ENCODE measurements around the gene PACRG.

PACRG gene

GRCh38 chr6:163165155-163165910, 437.6 kb downstream of the PACRG start:
- H3K4me3 ChIP-seq (ENCODE audit: low read length): no peak overlapping the region
- no peaks in the 10 kb centered on the region for H3K27me3 ChIP-seq (ENCODE audit: control insufficient read depth, insufficient read depth, low read length)
- no peaks in the 10 kb centered on the region for H3K9me3 ChIP-seq (ENCODE audit: control insufficient read depth, low read length)
- H3K36me3 ChIP-seq (ENCODE audit: control insufficient read depth, insufficient read depth, low read length): no peaks in the 10 kb centered on the region
- no peaks in the 10 kb centered on the region for H3K4me1 ChIP-seq (ENCODE audit: control insufficient read depth, insufficient read depth, low read length)
- no peak overlapping the region for H3K9ac ChIP-seq (ENCODE audit: low read length)

- no peaks in the 10 kb centered on the region for H3K4me1 ChIP-seq (ENCODE audit: control insufficient read depth, insufficient read depth, low read length)
- no peak overlapping the region for H3K4me3 ChIP-seq (ENCODE audit: low read length)
- H3K9me3 ChIP-seq (ENCODE audit: control insufficient read depth, low read length): no peaks in the 10 kb centered on the region
- no peaks in the 10 kb centered on the region for H3K27me3 ChIP-seq (ENCODE audit: control insufficient read depth, insufficient read depth, low read length)
- H3K9ac ChIP-seq (ENCODE audit: low read length): no peak overlapping the region
- H3K36me3 ChIP-seq (ENCODE audit: control insufficient read depth, insufficient read depth, low read length): no peaks in the 10 kb centered on the region
These were observed 438.1 kb downstream of the PACRG start for GRCh38 chr6:163165922-163166321.

GRCh38 chr6:163166507-163166906, 438.7 kb downstream of the PACRG start:
- Histone ChIP-seq H3K36me3 (ENCODE audit: control insufficient read depth, insufficient read depth, low read length) (no peaks in the 10 kb centered on the region), H3K4me1 (ENCODE audit: control insufficient read depth, insufficient read depth, low read length) (no peaks in the 10 kb centered on the region), H3K27me3 (ENCODE audit: control insufficient read depth, insufficient read depth, low read length) (no peaks in the 10 kb centered on the region), H3K9me3 (ENCODE audit: control insufficient read depth, low read length) (no peaks in the 10 kb centered on the region), H3K4me3 (ENCODE audit: low read length) (no peak overlapping the region), H3K9ac (ENCODE audit: low read length) (no peak overlapping the region)

- no peaks in the 10 kb centered on the region for H3K27me3 ChIP-seq (ENCODE audit: control insufficient read depth, insufficient read depth, low read length)
- no peaks in the 10 kb centered on the region for H3K9me3 ChIP-seq (ENCODE audit: control insufficient read depth, low read length)
- H3K36me3 ChIP-seq (ENCODE audit: control insufficient read depth, insufficient read depth, low read length): no peaks in the 10 kb centered on the region
- no peak overlapping the region for H3K9ac ChIP-seq (ENCODE audit: low read length)
- H3K4me1 ChIP-seq (ENCODE audit: control insufficient read depth, insufficient read depth, low read length): no peaks in the 10 kb centered on the region
- H3K4me3 ChIP-seq (ENCODE audit: low read length): no peak overlapping the region
These were observed 441.7 kb downstream of the PACRG start for GRCh38 chr6:163169521-163169920.

GRCh38 chr6:163170294-163170883, 442.6 kb downstream of the PACRG start:
- Histone ChIP-seq H3K9ac (ENCODE audit: low read length) (no peak overlapping the region), H3K4me1 (ENCODE audit: control insufficient read depth, insufficient read depth, low read length) (no peaks in the 10 kb centered on the region), H3K27me3 (ENCODE audit: control insufficient read depth, insufficient read depth, low read length) (no peaks in the 10 kb centered on the region), H3K36me3 (ENCODE audit: control insufficient read depth, insufficient read depth, low read length) (no peaks in the 10 kb centered on the region), H3K9me3 (ENCODE audit: control insufficient read depth, low read length) (no peaks in the 10 kb centered on the region), H3K4me3 (ENCODE audit: low read length) (no peak overlapping the region)

- H3K9ac ChIP-seq (ENCODE audit: low read length): no peak overlapping the region
- H3K4me3 ChIP-seq (ENCODE audit: low read length): no peak overlapping the region
- no peaks in the 10 kb centered on the region for H3K27me3 ChIP-seq (ENCODE audit: control insufficient read depth, insufficient read depth, low read length)
- H3K36me3 ChIP-seq (ENCODE audit: control insufficient read depth, insufficient read depth, low read length): no peaks in the 10 kb centered on the region
- no peaks in the 10 kb centered on the region for H3K4me1 ChIP-seq (ENCODE audit: control insufficient read depth, insufficient read depth, low read length)
- H3K9me3 ChIP-seq (ENCODE audit: control insufficient read depth, low read length): no peaks in the 10 kb centered on the region
These were observed 446.0 kb downstream of the PACRG start for GRCh38 chr6:163173741-163174140.

- Histone ChIP-seq H3K4me1 (ENCODE audit: control insufficient read depth, insufficient read depth, low read length) (no peaks in the 10 kb centered on the region), H3K36me3 (ENCODE audit: control insufficient read depth, insufficient read depth, low read length) (no peaks in the 10 kb centered on the region), H3K27me3 (ENCODE audit: control insufficient read depth, insufficient read depth, low read length) (no peaks in the 10 kb centered on the region), H3K9ac (ENCODE audit: low read length) (no peak overlapping the region), H3K9me3 (ENCODE audit: control insufficient read depth, low read length) (no peaks in the 10 kb centered on the region), H3K4me3 (ENCODE audit: low read length) (no peak overlapping the region)
These were observed 447.5 kb downstream of the PACRG start for GRCh38 chr6:163175301-163175700.

- H3K9me3 ChIP-seq (ENCODE audit: control insufficient read depth, low read length): no peaks in the 10 kb centered on the region
- H3K27me3 ChIP-seq (ENCODE audit: control insufficient read depth, insufficient read depth, low read length): no peaks in the 10 kb centered on the region
- H3K36me3 ChIP-seq (ENCODE audit: control insufficient read depth, insufficient read depth, low read length): no peaks in the 10 kb centered on the region
- H3K4me3 ChIP-seq (ENCODE audit: low read length): no peak overlapping the region
- no peaks in the 10 kb centered on the region for H3K4me1 ChIP-seq (ENCODE audit: control insufficient read depth, insufficient read depth, low read length)
- H3K9ac ChIP-seq (ENCODE audit: low read length): no peak overlapping the region
These were observed 448.3 kb downstream of the PACRG start for GRCh38 chr6:163176097-163176496.

GRCh38 chr6:163177007-163177406, 449.2 kb downstream of the PACRG start:
- no peaks in the 10 kb centered on the region for H3K27me3 ChIP-seq (ENCODE audit: control insufficient read depth, insufficient read depth, low read length)
- H3K36me3 ChIP-seq (ENCODE audit: control insufficient read depth, insufficient read depth, low read length): no peaks in the 10 kb centered on the region
- H3K4me1 ChIP-seq (ENCODE audit: control insufficient read depth, insufficient read depth, low read length): no peaks in the 10 kb centered on the region
- no peak overlapping the region for H3K9ac ChIP-seq (ENCODE audit: low read length)
- H3K4me3 ChIP-seq (ENCODE audit: low read length): no peak overlapping the region
- no peaks in the 10 kb centered on the region for H3K9me3 ChIP-seq (ENCODE audit: control insufficient read depth, low read length)

- H3K36me3 ChIP-seq (ENCODE audit: control insufficient read depth, insufficient read depth, low read length): no peaks in the 10 kb centered on the region
- no peaks in the 10 kb centered on the region for H3K4me1 ChIP-seq (ENCODE audit: control insufficient read depth, insufficient read depth, low read length)
- no peaks in the 10 kb centered on the region for H3K9me3 ChIP-seq (ENCODE audit: control insufficient read depth, low read length)
- no peak overlapping the region for H3K4me3 ChIP-seq (ENCODE audit: low read length)
- no peak overlapping the region for H3K9ac ChIP-seq (ENCODE audit: low read length)
- no peaks in the 10 kb centered on the region for H3K27me3 ChIP-seq (ENCODE audit: control insufficient read depth, insufficient read depth, low read length)
These were observed 450.2 kb downstream of the PACRG start for GRCh38 chr6:163177892-163178420.

- Histone ChIP-seq H3K4me1 (ENCODE audit: control insufficient read depth, insufficient read depth, low read length) (no peaks in the 10 kb centered on the region), H3K27me3 (ENCODE audit: control insufficient read depth, insufficient read depth, low read length) (no peaks in the 10 kb centered on the region), H3K9ac (ENCODE audit: low read length) (no peak overlapping the region), H3K4me3 (ENCODE audit: low read length) (no peak overlapping the region), H3K36me3 (ENCODE audit: control insufficient read depth, insufficient read depth, low read length) (no peaks in the 10 kb centered on the region), H3K9me3 (ENCODE audit: control insufficient read depth, low read length) (no peaks in the 10 kb centered on the region)
These were observed 451.3 kb downstream of the PACRG start for GRCh38 chr6:163179061-163179460.

GRCh38 chr6:163179721-163180120, 451.9 kb downstream of the PACRG start:
- H3K4me1 ChIP-seq (ENCODE audit: control insufficient read depth, insufficient read depth, low read length): no peaks in the 10 kb centered on the region
- no peak overlapping the region for H3K9ac ChIP-seq (ENCODE audit: low read length)
- H3K9me3 ChIP-seq (ENCODE audit: control insufficient read depth, low read length): no peaks in the 10 kb centered on the region

More at GRCh38 chr6:163179721-163180120, 451.9 kb downstream of the PACRG start:
- no peaks in the 10 kb centered on the region for H3K27me3 ChIP-seq (ENCODE audit: control insufficient read depth, insufficient read depth, low read length)
- H3K4me3 ChIP-seq (ENCODE audit: low read length): no peak overlapping the region
- no peaks in the 10 kb centered on the region for H3K36me3 ChIP-seq (ENCODE audit: control insufficient read depth, insufficient read depth, low read length)
